HT1080 (cell line): ENCODE results near the gene TRUB2. TPM values are rescaled to one million over a fixed set of nuclear protein-coding genes. Genes with fewer than 3 reads are reported as not detected.

Experiments used
- DNase-seq: peaks from one replicate; pipeline ENCODE4 v3.0.0-alpha.2; 2015; ENCODE audit warnings: low read depth
- total RNA-seq: library from RNA; depleted of rRNA; stranded (reverse); fragments of >200 nt; shearing (Covaris generic); gene quantifications from 2 replicates; pipeline ENCODE4 v1.2.3, GENCODE V29; 2014; rRNA removed

Gene TRUB2
- total RNA-seq, 1 experiment from 2014 or later, result 88.7 TPM

GRCh38 chr9:128274245-128274644 is 48.0 kb downstream of the TRUB2 start:
- no peak for DNase-seq

- no peak for DNase-seq
These were observed 50.7 kb downstream of the TRUB2 start for GRCh38 chr9:128271512-128271911.

DNA sequence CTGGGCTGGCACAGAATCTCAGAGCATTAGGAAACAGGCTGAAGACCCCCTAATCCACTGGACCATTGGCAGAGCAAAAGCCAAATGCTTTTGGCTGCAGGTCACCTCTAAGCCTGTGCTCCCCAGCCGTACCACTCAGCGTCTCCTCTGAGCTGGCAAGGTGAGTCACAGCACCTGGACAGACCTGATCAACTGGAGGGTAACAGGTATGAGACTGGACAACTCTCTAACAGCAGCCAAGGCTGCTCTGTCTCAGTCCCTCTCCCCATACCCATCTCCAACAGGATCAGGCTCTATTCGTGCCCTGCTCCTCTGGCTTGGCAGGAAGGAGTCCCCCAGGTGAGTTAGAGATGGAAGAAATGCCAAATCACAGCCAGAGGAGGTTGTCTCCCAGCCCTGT is 51.1 kb downstream of the TRUB2 start:
- DNase-seq, result no peak

- no peak for DNase-seq
These were observed 55.2 kb downstream of the TRUB2 start for GRCh38 chr9:128266868-128267590.

- DNase-seq, result no peak
These were observed 56.8 kb downstream of the TRUB2 start for GRCh38 chr9:128265348-128265847.

GRCh38 chr9:128262687-128263086 is 59.6 kb downstream of the TRUB2 start:
- DNase-seq, result no peak

DNA sequence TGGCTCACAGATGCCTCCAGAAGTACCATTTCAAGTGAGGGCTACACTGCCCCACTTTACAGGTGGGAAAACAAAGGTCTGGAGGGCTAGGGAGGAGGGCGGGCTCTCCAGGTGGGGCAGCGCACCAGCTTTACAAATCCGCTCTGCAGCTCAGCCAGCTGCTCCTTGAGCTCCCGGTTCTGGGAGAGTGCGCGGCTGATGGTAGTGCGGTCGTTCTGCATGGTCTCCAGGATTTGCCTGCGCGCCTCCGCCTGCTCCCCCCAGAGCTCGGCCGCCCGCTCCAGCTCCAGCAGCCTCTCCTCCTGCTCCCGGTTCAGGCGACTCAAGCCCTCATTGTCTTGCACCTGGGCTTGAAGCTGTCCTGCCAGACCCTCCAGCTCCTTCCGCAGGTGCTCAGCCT is 61.9 kb downstream of the TRUB2 start:
- DNase-seq, result no peak

DNA sequence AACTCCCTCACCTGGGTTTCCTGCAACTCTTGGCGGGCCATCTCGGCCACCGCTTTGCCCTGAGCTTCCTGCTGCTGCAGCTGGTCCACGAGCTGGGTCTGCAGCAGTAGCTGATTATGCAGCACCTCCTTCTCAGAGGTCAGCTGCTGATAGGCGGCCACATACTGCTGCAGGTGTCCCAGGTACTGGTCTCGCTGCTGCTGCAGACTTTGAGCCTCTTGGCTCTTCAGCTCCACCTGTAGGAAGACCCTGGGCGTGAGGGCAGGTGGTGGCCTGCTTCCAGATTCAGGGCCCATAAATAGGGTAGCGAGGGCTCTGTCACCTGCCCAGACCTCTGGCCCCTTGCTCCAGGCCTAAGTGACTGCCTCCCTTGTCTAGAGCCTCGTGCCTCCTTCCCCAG is 63.1 kb downstream of the TRUB2 start:
- no peak for DNase-seq

DNA sequence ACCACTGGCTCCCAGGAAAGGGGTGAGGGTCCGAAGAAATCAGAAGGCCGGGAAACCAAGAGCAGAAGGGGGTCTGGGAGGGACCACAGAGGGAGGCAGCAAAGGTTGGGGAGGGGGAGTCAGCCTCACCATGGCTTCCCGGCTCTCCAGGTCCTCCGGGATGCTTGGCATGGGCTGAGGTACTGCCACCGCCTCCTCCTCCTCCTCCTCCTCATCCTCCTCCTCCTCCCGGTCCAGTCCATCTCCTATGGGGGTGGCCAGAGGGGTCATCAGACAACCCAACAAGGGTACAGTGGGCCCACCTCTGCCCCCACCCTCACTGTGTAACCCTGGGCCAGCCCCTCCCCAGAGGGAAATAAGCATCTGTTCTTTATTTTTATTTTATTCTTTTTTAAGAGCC is 63.9 kb downstream of the TRUB2 start:
- DNase-seq, result no peak

GRCh38 chr9:128257907-128258306 is 64.3 kb downstream of the TRUB2 start:
- DNase-seq, result no peak

GRCh38 chr9:128257086-128257825 is 65.0 kb downstream of the TRUB2 start:
- DNase-seq, result no peak

Other genes with a start within 250 kb of the TRUB2 start
- 182 and 203 TPM in 2 replicates for gene PTGES2, start 194.7 kb downstream of the TRUB2 start, total RNA-seq
- gene LCN2, start 173.0 kb downstream of the TRUB2 start, total RNA-seq, result not detected in 2 replicates
- 79.8 and 119 TPM in 2 replicates for gene BBLN, start 162.2 kb downstream of the TRUB2 start, total RNA-seq
- 54.7 and 82.9 TPM in 2 replicates for gene CIZ1, start 130.9 kb downstream of the TRUB2 start, total RNA-seq
- gene DNM1, start 119.1 kb downstream of the TRUB2 start, total RNA-seq, result 12.9 and 18.9 TPM in 2 replicates
- gene GOLGA2, start 46.4 kb downstream of the TRUB2 start, total RNA-seq, result 38.3 and 40.7 TPM in 2 replicates
- 51.9 and 52.7 TPM in 2 replicates for gene SWI5, start 46.2 kb downstream of the TRUB2 start, total RNA-seq
- 68.9 and 77.9 TPM in 2 replicates for gene COQ4, start 392 bp upstream of the TRUB2 start, total RNA-seq
- gene SLC27A4, start 18.1 kb upstream of the TRUB2 start, total RNA-seq, result 65.8 and 68.4 TPM in 2 replicates
- gene URM1, start 48.9 kb upstream of the TRUB2 start, total RNA-seq, result 110 and 136 TPM in 2 replicates
- gene CERCAM, start 98.4 kb upstream of the TRUB2 start, total RNA-seq, result 60.9 and 65.5 TPM in 2 replicates
- gene ODF2, start 133.6 kb upstream of the TRUB2 start, total RNA-seq, result 37.1 and 39.8 TPM in 2 replicates
- 39.0 and 45.0 TPM in 2 replicates for gene GLE1, start 182.3 kb upstream of the TRUB2 start, total RNA-seq
- gene SPTAN1, start 230.1 kb upstream of the TRUB2 start, total RNA-seq, result 177 and 204 TPM in 2 replicates